Fibroblast of skin of abdomen (primary cell): ENCODE results near the gene RBM20.
"Not testable (repeated sequence)": the region's sequence is repeated elsewhere in the genome, so short reads cannot be mapped to it uniquely, and the experiment has no call there.

Experiments used
- DNase-seq: peaks from one replicate; pipeline ENCODE4 v3.0.0-alpha.2; 2013

RBM20 gene

GRCh38 chr10:110765513-110766319 is 121.6 kb downstream of the RBM20 start:
- DNase-seq: peak; percentile 65

- DNase-seq: not testable (repeated sequence)
Observed at GRCh38 chr10:110767601-110768000, 123.5 kb downstream of the RBM20 start.

GRCh38 chr10:110770243-110770642 is 126.1 kb downstream of the RBM20 start:
- no peak for DNase-seq

GRCh38 chr10:110771486-110771885 is 127.3 kb downstream of the RBM20 start:
- no peak for DNase-seq

- DNase-seq: no peak
Observed at GRCh38 chr10:110771991-110772390, 127.9 kb downstream of the RBM20 start.

DNA sequence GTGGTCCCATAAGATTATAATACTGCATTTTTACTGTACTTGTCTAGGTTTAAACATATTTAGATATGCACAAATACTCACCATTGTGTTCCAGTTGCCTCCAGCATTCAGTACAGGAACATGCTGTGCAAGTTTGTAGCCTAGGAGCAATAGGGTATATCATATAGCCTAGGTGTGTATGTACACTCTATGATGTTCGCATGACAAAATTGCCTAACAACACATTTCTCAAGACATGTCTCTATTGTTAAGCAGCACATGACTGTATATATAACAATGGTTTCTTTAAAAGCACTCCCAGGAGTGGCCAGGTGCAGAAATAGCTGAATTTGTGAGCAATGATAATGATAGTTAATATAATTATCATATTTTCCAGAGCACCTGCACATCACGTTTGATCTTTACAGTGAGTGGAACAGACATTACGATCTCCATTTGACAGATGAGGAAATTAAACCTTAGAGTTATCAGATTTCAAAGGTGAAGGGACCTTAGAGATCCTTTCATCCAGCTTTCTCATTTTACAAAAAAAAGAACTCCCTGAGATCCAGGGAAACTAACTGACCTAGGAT is 128.4 kb downstream of the RBM20 start:
- no peak for DNase-seq

DNA sequence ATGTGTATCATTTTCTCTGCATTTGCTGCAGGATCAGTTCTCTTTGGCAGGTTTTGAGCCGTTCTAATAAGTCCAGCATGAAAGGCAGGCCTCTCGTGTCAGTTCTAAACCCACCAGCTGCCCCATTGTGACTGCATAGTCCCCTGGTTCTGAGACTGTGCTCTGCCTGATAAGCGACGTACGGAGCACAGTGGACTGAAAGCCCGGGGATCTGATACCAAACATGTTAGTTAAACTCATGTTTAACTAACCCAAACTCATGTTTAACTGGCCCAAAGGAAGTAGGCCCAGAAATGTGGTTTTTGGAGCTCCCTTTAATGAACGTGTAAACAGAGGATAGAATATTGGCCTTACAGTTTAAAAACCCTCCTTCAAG is 129.5 kb downstream of the RBM20 start:
- DNase-seq: no peak

DNA sequence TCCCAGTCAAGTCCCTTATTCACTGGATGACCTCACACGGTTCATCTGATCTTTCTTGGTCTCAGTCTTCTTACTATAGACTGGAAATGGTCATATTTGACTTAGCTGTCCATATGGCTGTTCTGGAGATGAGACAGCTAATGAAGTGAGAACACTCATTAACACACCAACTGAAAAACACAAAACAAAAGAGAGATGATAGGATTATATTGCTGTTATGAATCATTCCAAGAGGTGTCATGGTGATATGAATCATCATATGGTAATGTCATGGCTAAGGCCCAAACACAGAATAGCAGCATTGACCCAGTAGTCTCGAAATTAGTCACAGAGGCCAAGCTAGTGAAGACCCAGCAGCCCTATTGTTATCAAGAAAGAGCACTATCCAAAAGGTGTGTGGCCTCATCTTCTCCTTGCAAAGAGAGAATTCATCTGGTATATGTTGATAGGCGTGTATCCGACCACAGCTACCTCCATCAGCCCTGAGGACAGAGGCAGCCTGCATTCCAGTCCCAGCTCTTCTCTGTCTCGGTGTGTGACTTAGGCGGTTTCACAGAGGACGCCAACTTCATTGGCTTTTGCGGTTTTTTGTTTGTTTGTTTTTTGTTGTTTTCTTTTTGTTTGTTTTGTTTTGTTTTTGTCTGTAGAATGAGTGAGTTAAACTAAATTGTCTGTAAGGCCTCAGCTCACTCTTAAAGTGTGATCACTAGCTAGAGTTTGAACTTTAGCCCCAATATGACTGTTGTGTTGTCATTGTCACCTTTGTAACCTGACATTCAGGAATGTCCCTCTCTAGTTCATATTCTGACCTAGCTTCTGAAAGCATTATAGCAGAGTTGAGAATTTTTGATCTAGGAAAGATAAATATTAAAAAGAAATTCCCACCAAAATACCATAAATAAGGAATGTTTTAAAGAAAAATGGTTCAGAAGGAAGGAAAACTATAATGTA is 130.2 kb downstream of the RBM20 start:
- DNase-seq: peak; percentile 71

GRCh38 chr10:110775020-110775375 is 130.9 kb downstream of the RBM20 start:
- DNase-seq: no peak

DNA sequence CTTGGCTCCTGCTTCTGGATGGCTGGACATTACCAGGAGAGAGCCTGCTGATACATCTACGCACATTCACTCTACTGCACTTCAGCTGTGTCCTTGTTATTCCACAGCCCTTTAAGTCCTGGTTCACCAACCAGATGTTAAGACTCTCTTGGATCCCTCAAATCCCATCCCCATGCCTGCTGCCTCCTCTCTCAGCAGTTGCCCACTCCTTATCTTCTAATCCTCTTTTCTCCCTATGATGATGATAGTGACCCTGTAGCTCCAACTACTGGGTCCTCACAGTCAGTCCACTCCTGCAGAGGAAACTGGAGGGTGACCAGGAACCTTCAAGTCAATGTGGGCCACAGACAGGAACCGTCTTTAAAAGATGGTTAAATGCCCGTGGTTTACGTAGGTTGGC is 131.3 kb downstream of the RBM20 start:
- no peak for DNase-seq

DNA sequence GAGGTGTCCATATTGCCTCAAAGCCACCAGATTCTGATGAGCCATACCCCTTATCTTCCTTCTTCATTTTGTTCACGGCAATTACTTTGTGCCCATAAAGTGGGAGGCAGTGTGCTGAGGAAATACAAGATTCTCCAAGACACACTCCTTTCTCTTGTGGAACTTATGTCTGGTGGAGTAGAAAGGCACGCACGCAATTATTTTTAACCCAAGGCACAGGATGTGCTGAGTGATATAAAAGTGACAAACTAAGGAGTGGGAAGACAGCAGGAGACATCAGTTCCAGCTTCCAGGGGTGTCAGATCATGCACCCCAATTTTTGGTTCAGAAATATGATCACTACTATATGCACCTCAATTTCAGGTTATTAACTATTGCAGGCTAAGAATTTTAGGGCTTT is 132.9 kb downstream of the RBM20 start:
- no peak for DNase-seq

- DNase-seq: no peak
Observed at GRCh38 chr10:110777661-110778060, 133.5 kb downstream of the RBM20 start.

DNA sequence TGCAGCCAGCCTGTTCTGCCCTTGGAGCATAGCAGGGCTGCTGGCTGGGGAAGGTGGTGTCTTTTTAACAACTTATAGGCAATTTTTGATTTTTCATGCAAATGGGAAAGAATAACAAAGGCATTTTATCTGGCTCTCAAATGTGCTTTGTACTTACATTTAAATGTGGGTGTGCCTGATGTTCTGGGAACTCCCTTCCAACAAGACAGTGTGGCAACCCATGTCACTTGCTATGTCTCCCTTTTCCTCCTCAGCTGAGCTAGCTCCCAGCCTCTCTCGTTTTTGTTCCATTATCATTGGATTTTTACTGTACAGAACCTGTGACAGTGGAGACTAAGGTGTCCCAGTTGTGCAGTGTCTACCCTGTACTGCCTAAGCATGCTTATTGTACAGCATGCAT is 134.1 kb downstream of the RBM20 start:
- DNase-seq: no peak

- no peak for DNase-seq
Observed at GRCh38 chr10:110779489-110779888, 135.4 kb downstream of the RBM20 start.

DNA sequence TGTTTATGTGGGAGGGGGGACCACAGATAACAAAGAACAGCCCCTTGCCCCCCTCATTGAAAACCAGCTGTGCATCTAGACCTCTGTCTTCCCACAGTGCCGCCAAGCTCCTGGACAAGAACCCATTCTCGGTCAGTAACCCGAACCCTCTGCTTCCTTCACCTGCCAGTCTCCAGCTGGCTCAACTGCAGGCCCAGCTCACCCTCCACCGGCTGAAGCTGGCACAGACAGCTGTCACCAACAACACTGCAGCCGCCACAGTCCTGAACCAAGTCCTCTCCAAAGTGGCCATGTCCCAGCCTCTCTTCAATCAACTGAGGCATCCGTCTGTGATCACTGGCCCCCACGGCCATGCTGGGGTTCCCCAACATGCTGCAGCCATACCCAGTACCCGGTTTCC is 136.6 kb downstream of the RBM20 start:
- DNase-seq: no peak

GRCh38 chr10:110781139-110781538 is 137.0 kb downstream of the RBM20 start:
- DNase-seq: no peak

- DNase-seq: no peak
Observed at GRCh38 chr10:110782616-110783015, 138.5 kb downstream of the RBM20 start.

DNA sequence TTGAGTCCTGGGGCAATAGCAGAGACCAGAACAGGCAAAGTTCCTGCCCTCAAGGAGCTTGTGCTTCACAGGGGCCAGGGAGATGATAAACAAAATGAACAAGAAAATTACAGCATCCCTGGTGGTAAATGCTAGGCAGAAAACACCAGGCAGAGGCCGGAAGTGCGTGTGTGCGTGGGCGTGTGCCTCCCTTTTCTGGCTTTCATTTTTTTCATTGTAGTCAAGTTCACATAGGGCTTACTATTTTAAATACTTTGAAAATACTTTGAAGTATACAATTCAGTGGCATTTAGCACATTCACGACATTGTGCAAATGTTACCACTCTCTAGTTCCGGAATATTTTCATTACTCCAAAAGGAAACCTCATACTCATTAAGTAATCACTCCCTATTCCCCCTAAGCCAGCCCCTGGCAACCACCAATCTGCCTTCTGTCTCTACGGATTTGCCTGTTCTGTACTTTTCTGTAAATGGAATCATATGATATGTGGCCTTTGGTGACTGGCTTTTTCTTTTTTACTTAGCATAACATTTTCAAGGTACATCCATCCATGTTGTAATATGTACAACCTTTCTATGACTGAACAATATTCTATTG is 139.5 kb downstream of the RBM20 start:
- no peak for DNase-seq

GRCh38 chr10:110784198-110784597 is 140.1 kb downstream of the RBM20 start:
- no peak for DNase-seq

DNA sequence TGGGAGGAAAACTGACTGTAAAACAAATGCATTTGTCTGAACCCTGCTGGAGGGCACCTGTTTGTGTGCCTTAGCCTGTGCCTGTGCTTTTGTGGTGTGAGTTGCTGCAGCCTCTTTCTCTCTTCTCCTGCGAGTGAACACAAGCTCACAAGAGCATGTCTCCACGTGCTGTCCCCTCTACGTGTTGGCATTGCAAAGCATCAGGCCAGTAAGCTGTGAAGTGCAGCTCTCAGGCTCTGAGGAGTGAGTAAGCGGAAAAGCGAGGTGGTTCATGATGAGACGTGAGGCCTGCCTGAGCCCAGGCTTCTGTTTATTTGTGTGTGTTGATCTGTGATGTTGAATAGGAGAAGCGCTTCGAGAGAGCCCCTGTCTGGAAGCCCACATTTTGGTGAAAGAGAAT is 142.0 kb downstream of the RBM20 start:
- no peak for DNase-seq

DNA sequence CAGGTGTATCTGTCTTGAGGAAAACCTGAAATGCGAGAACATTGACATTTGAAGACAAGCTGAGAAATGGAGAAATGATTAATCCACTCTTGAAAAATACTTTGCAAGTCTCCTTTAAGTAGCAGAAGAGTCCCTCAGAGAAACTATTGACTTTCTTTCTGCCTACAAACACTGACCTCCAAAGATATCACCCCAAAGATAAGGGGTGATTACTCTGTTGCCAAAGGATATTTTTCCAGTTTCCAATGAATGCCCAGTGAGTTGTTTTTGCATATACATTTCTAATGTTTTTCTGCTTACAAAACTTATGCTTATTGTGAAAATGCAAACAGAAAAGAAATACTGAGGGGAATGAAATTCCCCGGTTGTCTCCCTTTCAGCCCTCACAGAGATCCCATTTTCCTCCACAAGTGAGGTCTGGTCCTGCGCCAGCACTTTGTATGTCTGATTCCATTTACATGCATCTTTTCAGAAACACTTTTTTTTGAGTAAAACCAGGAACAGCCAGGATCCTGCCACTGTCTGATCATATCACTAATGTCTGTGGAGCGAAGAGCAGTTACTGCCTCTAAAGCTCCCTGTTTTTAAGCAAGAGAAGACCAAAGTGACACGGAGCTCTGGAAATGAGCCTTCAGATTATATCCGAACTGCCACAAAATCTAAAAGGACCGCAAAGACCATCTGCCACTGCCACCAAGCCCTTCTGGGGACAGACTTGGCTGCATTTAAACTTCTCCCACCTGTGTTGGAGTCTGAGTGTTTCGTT is 144.7 kb downstream of the RBM20 start:
- no peak for DNase-seq
